M059J (cell line): ENCODE measurements around the gene ALDH1A2. TPM values are rescaled to one million over a fixed set of nuclear protein-coding genes. Genes with fewer than 3 reads are reported as not detected.

ENCODE experiments used
- DNase-seq: peaks from one replicate; pipeline ENCODE4 v3.0.0-alpha.2; 2012; ENCODE audit warnings: low read depth
- total RNA-seq: library from RNA; depleted of rRNA; stranded (reverse); fragments of >200 nt; shearing (Covaris generic); gene quantifications from 2 replicates; pipeline ENCODE4 v1.2.3, GENCODE V29; 2014

The ALDH1A2 gene
- total RNA-seq, 1 experiment from 2014 or later, result 0.17 TPM

DNA sequence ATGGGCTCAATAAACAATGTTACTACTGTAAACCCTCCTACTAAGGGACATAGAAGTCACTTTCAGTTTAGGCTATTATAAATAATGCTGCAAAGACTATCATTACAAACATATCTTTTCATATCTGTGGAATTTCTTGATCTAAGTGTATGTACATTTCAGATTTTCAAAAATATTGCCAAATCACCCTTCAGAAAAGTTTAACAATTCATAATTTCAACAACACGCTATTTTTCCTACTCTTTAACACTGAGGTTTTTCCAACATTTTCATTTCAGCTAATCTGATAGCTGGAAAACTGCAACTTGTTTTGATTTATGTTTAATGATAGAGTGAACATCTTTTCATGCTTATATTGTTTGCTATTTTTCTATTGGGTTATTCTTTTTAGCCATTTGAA is 69.0 kb downstream of the ALDH1A2 start:
- DNase-seq, result no peak

DNA sequence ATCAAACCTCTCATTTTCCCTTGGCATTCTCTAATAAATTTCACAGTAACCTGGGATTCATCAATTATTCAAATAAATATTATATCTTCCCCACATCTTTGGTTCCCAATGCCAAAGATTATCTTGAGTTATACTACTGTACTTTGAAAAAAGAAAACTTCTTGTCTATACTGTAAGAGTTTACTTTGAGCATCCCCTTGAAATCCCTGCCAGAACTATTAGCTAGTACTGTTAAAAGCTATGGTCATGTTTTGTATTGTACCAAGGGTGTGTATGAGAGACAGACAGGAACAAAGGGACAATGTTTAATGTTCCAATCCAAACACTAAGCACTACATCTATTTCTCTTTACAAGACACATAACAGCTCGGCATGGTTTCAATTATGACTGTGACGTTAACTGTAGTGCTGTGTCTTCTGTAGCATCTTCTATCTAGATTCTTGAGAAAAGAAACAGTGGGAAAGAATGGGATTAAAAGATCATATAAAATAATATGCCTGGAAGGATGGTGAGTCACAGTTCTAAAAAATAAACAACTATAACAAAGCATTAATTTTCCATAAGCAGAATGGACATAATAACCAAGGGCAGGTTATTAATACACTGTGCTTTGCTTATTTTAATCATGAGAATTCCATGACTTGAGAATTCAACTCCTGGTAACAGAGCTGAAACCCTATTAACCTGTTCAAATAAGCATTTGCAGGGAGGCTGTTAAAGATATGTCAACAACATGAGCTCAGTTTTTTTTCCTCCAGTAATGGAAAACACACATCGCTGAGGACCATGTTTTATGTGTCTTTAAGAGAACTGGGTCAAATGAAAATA is 71.1 kb downstream of the ALDH1A2 start:
- peak; percentile 1 for DNase-seq

DNA sequence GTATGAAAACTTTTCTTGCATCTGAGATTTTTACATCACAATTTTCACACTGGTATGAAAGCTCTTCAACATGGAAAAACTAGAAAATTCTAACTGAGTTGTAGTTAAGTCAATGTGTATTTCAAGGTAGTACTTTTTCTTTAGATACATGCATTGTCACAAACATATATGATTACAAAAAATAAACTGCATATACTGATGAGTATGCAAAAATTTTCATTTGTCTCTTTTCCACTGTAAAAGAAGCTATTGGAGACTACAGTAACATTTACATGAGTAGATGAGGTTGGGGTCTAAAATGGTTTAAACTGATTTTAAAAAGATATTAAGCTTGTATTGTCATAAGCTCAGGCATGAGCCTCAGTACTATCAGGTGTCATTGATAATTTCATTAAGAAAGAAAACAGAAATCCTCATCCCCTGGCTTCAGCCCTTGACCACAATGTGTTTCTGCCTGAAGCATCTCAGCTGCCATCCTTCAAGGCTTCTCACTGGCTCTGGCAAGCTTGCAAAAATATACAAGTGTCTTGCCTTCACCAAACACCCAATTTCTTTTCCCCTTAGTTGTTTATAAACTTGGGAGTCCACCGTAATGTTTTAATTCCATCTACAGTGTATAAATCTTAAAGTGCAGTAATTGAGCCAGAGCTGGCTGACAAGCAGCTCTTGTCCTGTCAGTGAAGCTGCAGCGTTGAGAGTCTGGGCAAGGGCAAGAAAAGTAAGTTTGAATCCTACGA is 71.9 kb downstream of the ALDH1A2 start:
- no peak for DNase-seq

DNA sequence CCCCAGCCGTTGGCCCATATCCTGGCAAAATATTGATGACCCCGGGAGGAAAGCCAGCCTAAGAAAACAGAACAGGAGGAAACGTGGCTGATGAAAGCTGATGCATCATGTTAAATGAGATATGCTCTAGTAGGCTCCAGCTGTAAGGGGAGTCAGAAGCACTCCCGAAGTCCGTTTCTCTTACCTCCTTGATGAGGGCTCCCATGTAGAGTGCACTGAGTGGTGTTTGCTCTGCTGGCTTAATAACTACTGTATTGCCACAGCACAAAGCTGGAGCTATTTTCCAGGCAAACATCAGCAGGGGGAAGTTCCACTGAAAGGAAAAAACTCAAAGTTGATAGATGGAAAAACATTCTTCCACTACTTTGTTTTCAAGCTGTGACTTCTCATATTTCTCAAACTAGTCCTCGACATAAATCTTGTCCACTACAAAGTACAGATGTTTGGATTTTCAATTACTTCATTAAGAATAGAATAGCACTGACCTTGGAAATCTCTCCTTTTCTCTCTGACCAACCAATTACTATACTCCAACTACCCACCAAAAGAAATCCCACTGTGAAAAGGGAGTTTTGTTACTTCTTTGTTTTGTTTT is 72.7 kb downstream of the ALDH1A2 start:
- DNase-seq, result no peak

DNA sequence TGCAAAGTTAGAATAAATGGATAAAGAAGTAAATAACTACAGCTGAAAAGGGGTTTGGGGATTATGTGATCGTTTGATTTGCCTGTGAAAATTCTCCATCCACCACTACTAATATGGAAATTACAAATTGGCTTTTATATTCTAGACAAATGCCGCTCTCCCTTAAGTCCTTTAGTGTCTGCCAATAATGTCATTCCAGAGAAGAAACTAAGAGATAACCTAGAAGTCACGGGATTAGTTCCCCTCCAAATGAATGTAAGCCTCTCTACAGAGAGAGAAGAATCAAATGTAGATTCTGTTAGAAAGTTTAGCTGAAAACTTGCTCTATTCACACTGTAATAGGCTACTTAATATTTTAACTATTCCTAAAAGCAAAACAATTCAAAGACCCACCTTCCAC is 92.0 kb downstream of the ALDH1A2 start:
- DNase-seq, result no peak

DNA sequence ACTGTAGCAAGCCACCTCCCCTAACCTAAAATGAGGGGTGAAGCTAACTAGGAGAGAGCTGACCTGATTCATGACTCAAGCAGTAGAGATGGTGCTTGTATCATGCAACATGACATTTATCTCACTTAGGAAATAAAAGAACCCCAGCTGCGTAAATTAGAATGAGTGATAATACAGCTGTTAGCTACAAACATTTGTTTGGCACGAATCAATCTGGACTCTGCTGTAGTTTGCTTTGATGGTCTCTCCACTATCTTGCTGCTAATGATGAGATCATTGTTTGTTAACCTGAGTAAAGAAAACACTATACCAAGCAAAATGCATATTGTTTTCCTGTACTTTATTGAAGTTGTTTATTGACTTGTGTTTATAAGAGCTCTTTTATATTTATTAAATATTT is 92.6 kb downstream of the ALDH1A2 start:
- no peak for DNase-seq

DNA sequence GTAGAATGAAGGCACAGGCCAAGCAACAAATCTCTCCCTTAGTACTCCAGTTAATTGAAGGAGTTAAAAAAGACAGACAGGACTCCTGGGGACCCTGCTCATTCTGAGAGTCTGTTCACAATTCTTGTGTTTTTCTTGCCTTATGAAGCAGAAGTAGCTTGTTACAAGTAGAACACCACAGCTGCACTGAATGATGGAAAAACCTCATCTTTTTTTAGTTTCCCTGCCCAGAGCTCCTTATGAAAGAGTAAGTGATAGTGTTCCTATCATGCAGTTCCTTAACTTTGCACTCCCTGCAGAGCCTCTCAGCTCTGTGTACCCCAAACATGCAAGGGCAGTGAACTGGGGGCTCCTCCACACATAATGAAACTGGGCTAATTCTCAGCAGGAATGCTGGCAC is 95.5 kb downstream of the ALDH1A2 start:
- DNase-seq, result no peak

DNA sequence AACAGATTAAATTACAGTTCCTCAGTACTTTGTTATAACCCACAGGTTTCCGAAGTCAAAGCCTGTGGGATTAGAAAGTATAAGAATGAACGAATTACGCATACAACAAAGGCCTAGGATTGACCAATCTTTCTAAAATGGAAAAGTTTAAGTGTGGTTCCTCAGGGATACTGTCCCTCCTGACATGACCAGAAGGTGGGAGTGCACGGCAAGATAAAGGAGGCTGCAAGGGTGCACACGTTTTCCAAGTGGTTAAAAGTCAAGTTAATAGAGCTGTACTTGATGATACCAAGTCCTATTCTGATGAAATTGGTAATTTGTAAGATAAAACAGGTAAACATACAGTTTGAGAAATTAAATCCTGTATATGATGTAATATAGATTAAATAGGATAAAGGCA is 96.2 kb downstream of the ALDH1A2 start:
- DNase-seq, result peak; percentile 12

DNA sequence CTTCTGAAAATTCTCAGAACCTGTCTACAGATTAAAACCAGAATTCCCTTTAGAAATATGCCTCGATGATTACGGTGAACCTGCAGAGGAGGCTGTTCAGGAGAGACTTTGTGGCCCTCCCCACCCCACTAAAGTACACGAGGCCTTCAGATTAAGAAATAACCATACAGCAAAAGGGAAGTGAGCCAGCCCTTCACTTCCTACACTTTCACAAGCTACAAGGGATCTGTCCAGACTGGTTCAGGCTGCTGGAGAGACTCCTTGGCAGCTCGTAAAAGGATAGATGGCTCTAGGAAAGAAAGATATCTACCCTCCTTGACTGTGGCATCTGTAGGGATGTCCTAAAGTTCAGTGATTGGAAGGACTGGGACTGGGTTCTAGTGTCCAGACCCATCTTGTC is 102.6 kb downstream of the ALDH1A2 start:
- DNase-seq, result no peak

DNA sequence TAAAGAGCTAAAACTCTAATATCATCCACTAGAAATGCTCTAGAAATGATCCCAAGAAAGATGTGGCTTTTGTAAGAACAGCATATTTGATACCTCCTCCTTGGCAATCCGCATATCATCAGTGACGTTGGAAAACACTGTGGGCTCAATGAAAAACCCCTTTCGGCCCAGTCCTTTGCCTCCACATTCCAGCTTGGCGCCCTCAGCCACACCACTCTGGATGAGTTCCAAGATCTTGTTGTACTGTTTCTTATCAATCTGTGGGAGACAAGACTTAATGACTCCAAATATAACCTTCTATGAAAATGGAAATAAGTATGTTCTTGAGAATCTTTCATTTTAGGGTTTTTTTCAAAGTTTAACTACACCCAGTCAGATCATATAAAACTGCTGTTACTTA is 103.6 kb downstream of the ALDH1A2 start:
- DNase-seq, result peak; percentile 13

DNA sequence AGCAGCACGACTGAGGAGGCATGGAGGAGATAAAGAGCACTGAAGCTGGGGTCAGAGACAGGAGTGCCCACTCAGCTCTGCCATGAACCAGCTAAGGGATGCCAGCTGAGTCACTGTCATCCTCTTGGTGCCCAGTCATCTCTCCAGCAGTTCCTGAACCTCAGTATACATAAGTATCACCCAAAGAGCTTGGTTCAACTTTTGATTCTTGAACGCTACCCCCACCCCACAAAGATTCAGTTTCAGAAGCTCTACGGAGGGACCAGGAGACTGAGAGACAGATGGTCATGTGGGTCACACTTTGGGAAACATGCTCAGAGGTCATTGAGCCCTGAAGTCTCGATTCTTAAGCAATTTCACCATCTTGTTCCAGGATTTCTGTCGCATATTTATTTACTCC is 108.4 kb downstream of the ALDH1A2 start:
- no peak for DNase-seq

DNA sequence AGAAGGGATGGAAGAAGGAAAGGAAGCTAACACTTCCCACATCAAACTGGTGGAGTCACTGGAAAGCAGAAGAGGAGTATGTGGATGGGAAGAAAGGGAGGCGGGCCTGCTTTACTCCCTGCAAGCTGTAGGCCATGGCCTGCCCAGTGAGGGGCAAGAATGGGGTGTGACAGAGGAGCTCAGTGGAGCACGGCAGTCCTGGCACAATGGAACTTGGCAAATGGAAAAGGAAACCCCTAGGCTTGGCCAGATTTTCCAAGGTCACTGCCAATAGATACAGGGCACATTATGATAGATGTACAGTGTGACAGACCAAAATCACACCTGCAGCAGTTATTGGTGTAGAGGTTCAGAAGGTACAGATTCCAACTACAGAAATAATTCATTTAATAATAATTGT is 111.6 kb downstream of the ALDH1A2 start:
- no peak for DNase-seq

DNA sequence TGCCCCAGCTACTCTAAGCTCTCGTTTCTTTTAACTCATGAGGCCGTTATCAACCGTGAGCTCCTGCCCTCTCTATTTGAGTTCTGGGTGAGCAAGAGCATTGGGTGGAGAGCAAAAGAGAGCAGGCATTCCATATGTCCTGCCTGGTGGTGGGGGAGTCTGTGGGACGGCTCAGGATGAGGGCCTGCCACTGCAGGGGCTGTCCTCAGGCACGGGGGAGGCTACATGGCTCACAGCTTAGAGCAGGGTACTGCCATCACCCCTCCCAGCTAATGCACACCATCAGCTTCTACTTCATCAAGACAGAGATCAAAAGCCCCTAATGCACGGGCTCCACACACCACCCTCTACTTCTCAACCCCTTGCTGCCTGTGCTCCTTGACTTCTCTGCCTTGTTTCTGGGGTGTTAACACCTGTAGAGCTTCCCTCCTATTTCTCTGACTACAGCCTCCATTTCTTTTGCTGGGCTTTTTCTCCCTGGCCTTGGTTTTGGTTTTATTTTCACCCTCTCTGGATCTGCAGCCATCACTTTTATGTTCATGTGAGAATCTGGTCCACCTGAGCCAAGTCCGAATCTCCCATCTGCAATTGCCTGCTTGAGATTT is 114.1 kb downstream of the ALDH1A2 start:
- no peak for DNase-seq

DNA sequence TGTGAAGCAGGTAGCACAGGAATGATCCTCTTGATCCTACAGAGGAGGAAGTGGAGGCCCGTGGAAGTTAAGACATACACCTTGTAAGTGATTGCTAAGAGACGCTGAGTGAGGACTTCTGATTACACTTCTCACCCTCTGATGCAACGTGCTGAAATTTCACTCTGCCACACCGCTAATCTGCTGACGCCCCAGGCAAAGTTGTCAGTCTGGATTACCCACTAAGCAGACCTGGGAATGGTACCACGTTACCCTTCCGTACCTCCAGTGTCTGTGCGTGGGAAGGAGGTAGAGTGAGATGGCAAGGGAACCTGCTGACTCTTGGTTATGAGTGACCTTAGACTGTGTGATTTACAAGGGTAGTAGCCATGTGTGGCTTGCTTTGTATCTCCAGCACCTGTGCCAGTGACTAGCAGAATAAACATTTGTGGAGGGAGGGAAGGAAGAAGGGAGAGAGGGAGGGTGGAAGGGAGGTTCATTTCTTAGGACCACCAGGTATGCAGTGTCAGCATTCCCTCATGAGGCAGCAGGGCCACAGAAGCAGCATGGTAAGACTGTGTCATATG is 115.0 kb downstream of the ALDH1A2 start:
- no peak for DNase-seq

DNA sequence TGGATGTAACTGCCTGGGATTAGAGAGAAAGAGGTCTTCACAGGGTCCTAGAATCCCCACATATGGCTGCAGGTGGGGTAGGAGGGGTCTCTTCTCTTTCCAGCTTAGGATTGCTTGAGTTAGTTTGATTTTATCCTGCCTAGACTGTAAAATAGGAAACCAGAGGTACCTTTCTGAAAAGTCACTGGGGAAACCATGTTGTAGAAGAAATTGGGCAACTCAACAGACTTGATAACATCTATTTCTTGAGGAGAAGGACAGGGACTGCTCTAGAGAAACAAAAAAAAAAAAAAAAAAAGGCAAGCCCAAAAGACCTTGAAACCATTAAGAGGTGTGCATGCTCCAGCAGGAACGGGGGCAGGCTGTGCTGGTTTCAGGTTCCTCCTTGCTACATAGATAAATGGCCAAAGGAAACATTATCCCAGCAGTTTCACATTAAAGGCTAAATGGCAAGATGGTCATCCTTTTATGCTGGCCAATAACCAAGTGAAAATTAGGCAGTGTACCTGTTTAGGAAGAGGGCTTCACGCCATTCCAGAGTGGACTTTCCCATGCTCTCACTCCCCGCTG is 116.1 kb downstream of the ALDH1A2 start:
- no peak for DNase-seq

DNA sequence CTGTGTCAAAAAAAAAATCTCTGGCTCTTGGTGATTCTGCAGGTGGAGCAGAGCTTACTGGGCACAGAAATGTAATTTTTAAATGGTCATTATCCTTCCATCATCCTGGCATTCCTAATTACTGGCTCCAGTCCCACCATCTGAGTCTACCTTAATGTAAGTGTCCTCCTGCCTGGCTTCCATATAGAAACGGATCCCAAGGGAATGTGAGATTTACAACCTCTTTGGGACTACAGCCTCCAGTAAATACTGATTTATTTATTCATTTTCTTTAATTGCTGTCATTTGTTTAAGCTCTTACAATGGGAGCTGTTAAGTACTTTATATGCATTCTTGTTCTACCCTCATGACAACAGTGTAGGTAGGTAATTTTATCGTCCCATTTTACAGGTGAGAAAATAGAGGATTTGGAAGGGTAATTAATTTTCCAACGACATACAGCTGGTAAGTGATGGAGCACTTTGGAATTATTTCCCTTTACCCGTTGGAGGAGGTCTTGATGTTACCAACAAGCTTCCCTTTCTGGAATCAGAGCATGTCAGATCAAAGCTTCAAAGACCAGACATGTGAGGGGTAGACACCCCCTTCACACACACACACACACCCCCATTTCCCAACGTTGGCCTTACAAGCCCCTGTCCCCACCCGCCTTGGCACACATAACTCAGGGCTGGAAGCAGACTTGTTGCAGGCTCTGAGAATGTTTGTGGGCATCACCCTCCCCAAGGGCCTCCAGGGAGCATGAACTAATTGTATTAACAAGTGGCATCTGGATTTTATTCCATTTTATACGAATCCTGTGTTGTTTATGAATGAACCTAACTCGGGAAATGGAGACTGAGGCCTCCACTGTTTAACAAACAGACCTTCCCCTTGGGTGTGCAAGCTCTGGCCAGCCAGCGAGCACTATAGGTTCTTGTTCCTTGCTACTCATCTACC is 116.9 kb downstream of the ALDH1A2 start:
- no peak for DNase-seq

DNA sequence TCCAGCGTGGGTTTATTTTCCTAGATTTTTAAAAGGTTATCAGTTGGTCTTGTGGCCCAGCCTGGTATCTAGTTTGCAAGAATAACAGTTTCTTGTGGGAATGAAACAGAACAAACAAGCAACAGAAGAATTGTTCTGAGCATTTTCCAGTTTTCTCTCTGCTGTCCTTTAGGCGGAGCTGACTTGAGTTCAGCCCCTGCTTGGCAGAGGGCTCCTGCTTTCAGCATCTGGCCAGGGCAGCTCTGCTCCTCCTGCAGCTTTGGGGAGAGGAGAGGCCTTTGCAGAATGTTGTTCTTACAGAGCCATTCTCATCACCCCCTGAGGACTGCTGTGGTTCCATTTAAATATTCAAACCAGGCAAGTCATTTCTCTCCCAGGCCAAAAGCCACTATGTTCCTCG is 117.7 kb downstream of the ALDH1A2 start:
- no peak for DNase-seq

DNA sequence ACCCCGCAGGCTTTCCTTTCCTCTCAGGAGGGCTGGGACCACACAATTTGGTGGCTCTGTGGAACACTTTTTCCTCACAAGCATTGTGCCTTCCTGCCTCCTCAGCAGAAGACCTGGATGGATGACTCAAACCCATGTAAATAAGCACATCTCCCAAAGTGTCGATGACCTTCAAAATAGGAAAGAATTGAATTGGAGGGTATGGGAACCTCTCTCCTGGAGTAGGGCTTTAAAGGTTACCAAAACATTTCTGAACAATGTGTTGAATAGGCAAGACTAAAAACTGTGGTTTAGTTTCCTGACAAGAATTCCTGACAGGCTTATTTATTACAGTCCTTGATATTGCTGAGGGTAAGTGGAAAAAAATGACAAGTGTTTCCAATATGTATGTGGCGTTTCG is 118.2 kb downstream of the ALDH1A2 start:
- DNase-seq, result no peak

DNA sequence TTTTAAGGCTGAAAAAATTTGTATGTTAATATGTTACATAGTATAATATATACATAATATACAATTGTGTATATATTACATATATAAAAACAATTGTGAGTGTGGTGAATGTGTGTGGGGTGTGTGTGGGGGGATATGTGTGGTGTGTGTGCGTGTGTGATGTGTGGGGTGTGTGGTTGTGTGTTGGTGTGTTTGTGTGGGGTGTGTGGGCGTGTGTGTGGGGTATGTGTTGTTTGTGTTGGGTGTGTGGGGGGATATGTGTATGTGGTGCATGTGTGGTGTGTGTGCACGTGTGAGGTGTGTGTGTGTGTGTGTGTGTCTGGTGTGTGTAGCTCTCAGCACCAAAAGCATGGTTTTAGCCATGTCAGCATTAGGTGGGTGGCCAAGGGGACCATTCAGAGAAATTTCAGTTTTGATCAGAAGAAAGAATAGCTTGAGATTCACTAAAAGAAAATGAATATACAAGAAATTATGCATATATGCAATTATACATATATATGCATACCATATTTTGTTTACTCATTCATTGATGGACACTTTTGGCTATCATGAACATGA is 118.9 kb downstream of the ALDH1A2 start:
- DNase-seq, result no peak

DNA sequence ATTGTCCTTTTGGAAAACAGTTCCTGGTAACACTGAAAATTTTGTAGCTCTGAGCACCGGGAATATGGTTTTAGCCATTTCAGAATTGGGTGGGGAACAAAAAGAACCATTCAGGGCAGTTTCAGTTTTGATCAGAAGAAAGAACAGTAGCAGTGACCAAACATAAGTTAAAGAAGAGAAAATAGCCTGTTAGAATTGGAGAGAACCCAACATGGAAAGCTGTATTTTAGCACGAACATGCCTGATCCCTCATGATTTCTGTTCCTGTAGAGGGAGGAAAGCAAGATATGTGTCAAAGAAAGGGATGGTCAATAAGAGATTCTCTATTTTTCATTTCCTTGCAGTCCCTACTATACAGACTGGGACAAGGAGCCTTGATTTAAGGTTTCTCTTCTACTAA is 119.9 kb downstream of the ALDH1A2 start:
- no peak for DNase-seq
